Right ventricle myocardium inferior (tissue), 1 donor: ENCODE measurements around the gene DNAH2. TPM values are rescaled to one million over a fixed set of nuclear protein-coding genes. Genes with fewer than 3 reads are reported as not detected.
"Not testable (repeated sequence)": the region's sequence is repeated elsewhere in the genome, so short reads cannot be mapped to it uniquely, and the experiment has no call there.

Experiments
- ATAC-seq: fragments of 200-7000 bp; cut with Tn5 transposase; one replicate; pipeline ENCODE4 v1.9.1; 2020; ENCODE audit warnings: mild to moderate bottlenecking, moderate library complexity
- DNase-seq: peaks from one replicate; pipeline ENCODE4 v3.0.0; 2021; ENCODE audit errors: missing footprints
- intact Hi-C: fragments of 100-400 bp; cut with DNase I; formaldehyde crosslinking; loops from one replicate; pipeline ENCODE4 v1.11.0; 2022
- total RNA-seq: library from RNA; stranded (reverse); fragmentation: NEBNext Ultra II Directional; extraction: Animal tissue kit (Norgen Biotek cat#: 25700); gene quantifications from one replicate; pipeline ENCODE4 v1.2.1, GENCODE V29; 2021
- donor health status: DM: no; HTN: yes; CAD: no; lungs with severe emphysema.

The DNAH2 gene
- total RNA-seq, 1 donor from 2014 or later = not detected

- intact Hi-C loops = loop anchor here (1.0 to 10.0 kb wide), 5 partner anchors 15 to 303 kb away; partner anchors contain the start of genes CD68 and PER1
- DNase-seq (peak; percentile 93), ATAC-seq (peak; percentile 73)
Measured at GRCh38 chr17:7851438-7852261, 134.1 kb downstream of the DNAH2 start.

GRCh38 chr17:7852262-7852670 lies 134.7 kb downstream of the DNAH2 start:
- intact Hi-C loops = loop anchor here (2.0 to 10.0 kb wide), 3 partner anchors 109 to 303 kb away; partner anchors contain the start of genes CD68 and PER1
- no peak for ATAC-seq
- no peak for DNase-seq

- intact Hi-C loops = loop anchor here (2.0 to 10.0 kb wide), 3 partner anchors 110 to 302 kb away; partner anchors contain the start of genes CD68 and PER1
- ATAC-seq = no peak
- no peak for DNase-seq
Measured at GRCh38 chr17:7852919-7853690, 135.6 kb downstream of the DNAH2 start.

GRCh38 chr17:7853691-7854038 lies 136.1 kb downstream of the DNAH2 start:
- no peak for DNase-seq
- intact Hi-C loops = loop anchor here (2.0 to 10.0 kb wide), 3 partner anchors 111 to 301 kb away; partner anchors contain the start of genes CD68 and PER1
- ATAC-seq = no peak

- intact Hi-C loops = loop anchor here (10.0 kb wide), 2 partner anchors 279 to 301 kb away; partner anchors contain the start of genes CD68 and PER1
- ATAC-seq = no peak
- DNase-seq = no peak
Measured at GRCh38 chr17:7854078-7854777, 136.7 kb downstream of the DNAH2 start.

GRCh38 chr17:7854851-7855659 lies 137.5 kb downstream of the DNAH2 start, which contains the start of gene TMEM88:
TSS of gene TMEM88 (plus strand) at chr17:7855066. CDS start at chr17:7855075, 9 bp downstream.
- no peak for DNase-seq
- intact Hi-C loops = loop anchor here (5.0 to 10.0 kb wide), 4 partner anchors 77 to 613 kb away; partner anchors contain the start of genes CD68, CNTROB, GABARAP and PER1
- no peak for ATAC-seq

GRCh38 chr17:7855660-7856010 lies 138.1 kb downstream of the DNAH2 start:
- intact Hi-C loops = loop anchor here (2.0 to 10.0 kb wide), 5 partner anchors 13 to 613 kb away; partner anchors contain the start of genes CD68, CNTROB, GABARAP and PER1
- DNase-seq = no peak

GRCh38 chr17:7856011-7856810 lies 138.7 kb downstream of the DNAH2 start:
- ATAC-seq (no peak), DNase-seq (no peak)
- intact Hi-C loops = loop anchor here (2.0 to 10.0 kb wide), 5 partner anchors 13 to 614 kb away; partner anchors contain the start of genes CD68, CNTROB, GABARAP and PER1

More at GRCh38 chr17:7855660-7856010, 138.1 kb downstream of the DNAH2 start:
- ATAC-seq = no peak

- peak; percentile 91 for ATAC-seq
- intact Hi-C loops = loop anchor here (1.0 to 10.0 kb wide), 6 partner anchors 14 to 615 kb away; partner anchors contain the start of genes CD68, CNTROB, GABARAP and PER1
Measured at GRCh38 chr17:7856811-7857712, 139.5 kb downstream of the DNAH2 start, which contains the start of gene NAA38. TSS of gene NAA38 (minus strand) at chr17:7857559. CDS start at chr17:7857463, 96 bp downstream.

GRCh38 chr17:7857713-7858521 lies 140.4 kb downstream of the DNAH2 start, which contains the start of gene CYB5D1:
TSS of gene CYB5D1 (plus strand) at chr17:7858003. CDS start at chr17:7858135, 132 bp downstream.
- intact Hi-C loops = loop anchor here (1.0 to 10.0 kb wide), 7 partner anchors 15 to 616 kb away; partner anchors contain the start of genes CD68, CHD3, CNTROB and GABARAP
- ATAC-seq = peak; percentile 68
- peak; percentile 93 for DNase-seq

More at GRCh38 chr17:7856811-7857712, 139.5 kb downstream of the DNAH2 start, which contains the start of gene NAA38:
- peak; percentile 97 for DNase-seq

- ATAC-seq (no peak), DNase-seq (no peak)
- intact Hi-C loops = loop anchor here (2.0 to 10.0 kb wide), 5 partner anchors 30 to 616 kb away; partner anchors contain the start of genes CD68, CHD3, CNTROB and GABARAP
Measured at GRCh38 chr17:7858522-7858810, 140.9 kb downstream of the DNAH2 start.

GRCh38 chr17:7859028-7859427 lies 141.5 kb downstream of the DNAH2 start:
- ATAC-seq (no peak), DNase-seq (no peak)
- intact Hi-C loops = loop anchor here (2.0 to 10.0 kb wide), 5 partner anchors 30 to 617 kb away; partner anchors contain the start of genes CD68, CHD3, CNTROB and GABARAP

- ATAC-seq = no peak
- intact Hi-C loops = loop anchor here (1.0 to 5.0 kb wide), 3 partner anchors 34 to 179 kb away; no protein-coding TSS in a partner anchor
- DNase-seq = no peak
Measured at GRCh38 chr17:7862692-7863437, 145.3 kb downstream of the DNAH2 start.

GRCh38 chr17:7864384-7864783 lies 146.8 kb downstream of the DNAH2 start:
- not testable (repeated sequence) for DNase-seq, ATAC-seq
- intact Hi-C loops = loop anchor here (5.0 kb wide), 1 partner anchor 178 kb away; no protein-coding TSS in a partner anchor
